ENCODE results near the gene PLCL2.

GRCh38 chr3:16838561-16838960, 46.2 kb upstream of the PLCL2 start:
- TF ChIP-seq CTCF (IDR thresholded peaks at IDR 0.05; ENCODE audit: borderline replicate concordance, extremely low read depth, low read length, poor library complexity, severe bottlenecking), result no peak
- TF ChIP-seq EZH2 (IDR thresholded peaks at IDR 0.05; ENCODE audit: borderline replicate concordance, low read depth, low read length, severe bottlenecking), result no peak

Measured in DND-41 (cell line).